Mammary epithelial cell (primary cell): ENCODE results near the gene P2RY8.

ENCODE experiments used
- CTCF ChIP-seq, 2 donors: IDR thresholded peaks in 1 of 2; conservative IDR thresholded peaks in 1 of 2; 2 replicates each; pipeline ENCODE4 v1.5.1; 2011 to 2012; ENCODE audit warnings: inconsistent platforms in 2 of 2, low read length in 2 of 2, mild to moderate bottlenecking in 2 of 2, control low read depth in 1 of 2, low read depth in 1 of 2; ENCODE audit not compliant: insufficient read depth in 1 of 2; ENCODE audit errors: extremely low read depth in 1 of 2
- EZH2 ChIP-seq: IDR thresholded peaks from 2 replicates; pipeline ENCODE4 v1.6.1; 2012; ENCODE audit warnings: low read length, inconsistent platforms, borderline replicate concordance

GRCh38 chrX:1492421-1493012, 44.5 kb downstream of the P2RY8 start:
- TF ChIP-seq CTCF (conservative IDR thresholded peaks at IDR 0.05 in 1 of 2, IDR thresholded peaks at IDR 0.05 in 1 of 2; ENCODE audit: extremely low read depth in 1 of 2, insufficient read depth in 1 of 2, low read depth in 1 of 2, low read length in 2 of 2) (no peak), EZH2 (no peak)
